PFSK-1 (cell line): ENCODE data around the gene ARMC3.

Experiments
- POLR2AphosphoS5 ChIP-seq: IDR thresholded peaks from 2 replicates; pipeline ENCODE4 v1.6.1; 2012; ENCODE audit warnings: low read depth, mild to moderate bottlenecking, control low read depth, low read length, moderate library complexity
- TF ChIP-seq, protein P1 (sequence below), 2 experiments: IDR thresholded peaks; 2 replicates each; pipeline versions ENCODE4 v1.6.1 to v1.8.0; 2011 to 2012; ENCODE audit warnings: low read depth in 2 of 2, low read length in 2 of 2, control low read depth in 1 of 2, inconsistent platforms in 1 of 2, mild to moderate bottlenecking in 1 of 2, moderate library complexity in 1 of 2; ENCODE audit not compliant: insufficient read depth in 1 of 2

DNA sequence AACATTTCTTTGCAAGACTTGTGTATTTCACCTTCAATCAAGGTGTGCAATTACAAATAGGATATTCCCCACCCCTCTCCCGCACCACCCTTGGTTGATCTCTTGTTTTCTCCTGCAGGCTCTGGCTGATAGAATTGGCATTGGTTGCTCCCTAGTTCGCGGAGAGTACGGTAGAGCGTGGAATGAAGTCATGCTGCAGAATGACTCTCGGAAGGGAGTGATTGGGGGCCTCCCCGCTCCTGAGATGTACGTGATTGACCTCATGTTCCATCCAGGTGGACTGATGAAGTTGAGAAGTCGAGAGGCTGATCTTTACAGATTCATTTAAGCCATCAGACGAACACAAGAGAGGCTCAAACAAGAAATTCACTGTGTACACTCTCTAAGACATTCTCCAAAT, 109.3 kb downstream of the ARMC3 start:
- TF ChIP-seq, protein P1, sequence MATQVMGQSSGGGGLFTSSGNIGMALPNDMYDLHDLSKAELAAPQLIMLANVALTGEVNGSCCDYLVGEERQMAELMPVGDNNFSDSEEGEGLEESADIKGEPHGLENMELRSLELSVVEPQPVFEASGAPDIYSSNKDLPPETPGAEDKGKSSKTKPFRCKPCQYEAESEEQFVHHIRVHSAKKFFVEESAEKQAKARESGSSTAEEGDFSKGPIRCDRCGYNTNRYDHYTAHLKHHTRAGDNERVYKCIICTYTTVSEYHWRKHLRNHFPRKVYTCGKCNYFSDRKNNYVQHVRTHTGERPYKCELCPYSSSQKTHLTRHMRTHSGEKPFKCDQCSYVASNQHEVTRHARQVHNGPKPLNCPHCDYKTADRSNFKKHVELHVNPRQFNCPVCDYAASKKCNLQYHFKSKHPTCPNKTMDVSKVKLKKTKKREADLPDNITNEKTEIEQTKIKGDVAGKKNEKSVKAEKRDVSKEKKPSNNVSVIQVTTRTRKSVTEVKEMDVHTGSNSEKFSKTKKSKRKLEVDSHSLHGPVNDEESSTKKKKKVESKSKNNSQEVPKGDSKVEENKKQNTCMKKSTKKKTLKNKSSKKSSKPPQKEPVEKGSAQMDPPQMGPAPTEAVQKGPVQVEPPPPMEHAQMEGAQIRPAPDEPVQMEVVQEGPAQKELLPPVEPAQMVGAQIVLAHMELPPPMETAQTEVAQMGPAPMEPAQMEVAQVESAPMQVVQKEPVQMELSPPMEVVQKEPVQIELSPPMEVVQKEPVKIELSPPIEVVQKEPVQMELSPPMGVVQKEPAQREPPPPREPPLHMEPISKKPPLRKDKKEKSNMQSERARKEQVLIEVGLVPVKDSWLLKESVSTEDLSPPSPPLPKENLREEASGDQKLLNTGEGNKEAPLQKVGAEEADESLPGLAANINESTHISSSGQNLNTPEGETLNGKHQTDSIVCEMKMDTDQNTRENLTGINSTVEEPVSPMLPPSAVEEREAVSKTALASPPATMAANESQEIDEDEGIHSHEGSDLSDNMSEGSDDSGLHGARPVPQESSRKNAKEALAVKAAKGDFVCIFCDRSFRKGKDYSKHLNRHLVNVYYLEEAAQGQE (IDR thresholded peaks at IDR 0.05; ENCODE audit: insufficient read depth in 1 of 2, low read depth in 2 of 2, low read length in 2 of 2) = no peak
- no peak for TF ChIP-seq POLR2AphosphoS5
